ENCODE measurements around the gene POLD2. TPM values are rescaled to one million over a fixed set of nuclear protein-coding genes. Genes with fewer than 3 reads are reported as not detected.
A peak's percentile ranks its signal among the peaks of the same experiment; 100 is the strongest.

Gene POLD2
- total RNA-seq, 2 experiments from 2014 or later: 45.2 to 48.3 TPM

DNA sequence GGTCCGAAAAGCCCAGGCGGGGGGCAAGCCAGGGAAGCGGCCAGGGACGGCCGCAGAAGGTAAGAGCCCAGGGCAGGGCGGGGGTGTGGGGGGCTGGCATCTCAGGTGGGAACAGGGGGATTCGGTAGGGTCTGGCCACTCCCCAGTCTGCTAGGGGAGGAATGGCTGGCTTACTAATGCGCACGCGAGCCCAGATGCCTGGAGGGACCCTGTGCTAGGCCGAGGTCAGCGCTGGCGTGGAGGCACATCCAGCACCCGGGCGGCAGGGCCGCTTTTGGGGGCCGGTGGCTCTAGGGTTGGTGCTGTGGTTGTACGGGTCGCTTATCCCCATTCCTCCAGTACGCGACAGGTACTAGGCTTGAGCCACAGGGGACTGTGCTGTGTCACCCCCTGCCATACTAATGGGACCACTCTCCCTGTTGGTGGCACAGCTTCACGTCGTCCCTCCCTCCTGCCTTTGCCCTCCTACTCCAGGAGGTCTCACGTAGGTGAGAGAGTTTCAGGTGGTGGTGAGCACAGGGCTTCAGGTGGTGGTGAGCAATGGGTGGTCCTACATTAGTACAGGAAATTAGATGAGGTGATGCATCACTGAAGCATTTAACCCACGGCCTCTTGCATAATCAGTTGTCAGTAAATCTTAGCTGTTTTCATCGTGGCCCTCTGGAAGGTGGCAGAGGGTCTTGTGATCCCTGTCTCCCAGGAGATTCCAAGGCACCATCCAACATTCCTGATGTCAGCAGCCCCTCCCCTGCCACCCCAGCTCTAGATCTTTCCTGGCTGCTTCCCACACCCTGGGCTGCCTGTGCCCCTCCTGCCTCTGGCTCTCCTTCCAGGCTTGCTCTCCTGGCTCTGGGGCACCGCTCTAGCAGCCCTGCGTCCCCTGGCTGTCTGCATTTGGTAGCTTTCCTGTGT lies 18.2 kb downstream of the POLD2 start:
- peaks cover 0 to 6% of the 10 kb centered on the region in 2 experiments for H3K27me3 ChIP-seq (ENCODE audit: control insufficient read depth in 1 of 2, insufficient read depth in 2 of 2, low read length in 2 of 2)
- H3K4me1 Mint-ChIP-seq (ENCODE audit: low read depth): peaks cover 16% of the 10 kb centered on the region
- POLR2A ChIA-PET: interaction anchor here (0.9 to 1.2 kb wide), 4 partner anchors 11 to 60 kb away, joined by 3 to 4 read pairs (median 3); partner anchors contain the start of genes DBNL, PGAM2 and POLD2
- intact Hi-C loops (cut with DNase I, micrococcal nuclease): no loop called here
- H3K27ac Mint-ChIP-seq: peak overlapping the region; percentile 69
- TF ChIP-seq, protein P1, sequence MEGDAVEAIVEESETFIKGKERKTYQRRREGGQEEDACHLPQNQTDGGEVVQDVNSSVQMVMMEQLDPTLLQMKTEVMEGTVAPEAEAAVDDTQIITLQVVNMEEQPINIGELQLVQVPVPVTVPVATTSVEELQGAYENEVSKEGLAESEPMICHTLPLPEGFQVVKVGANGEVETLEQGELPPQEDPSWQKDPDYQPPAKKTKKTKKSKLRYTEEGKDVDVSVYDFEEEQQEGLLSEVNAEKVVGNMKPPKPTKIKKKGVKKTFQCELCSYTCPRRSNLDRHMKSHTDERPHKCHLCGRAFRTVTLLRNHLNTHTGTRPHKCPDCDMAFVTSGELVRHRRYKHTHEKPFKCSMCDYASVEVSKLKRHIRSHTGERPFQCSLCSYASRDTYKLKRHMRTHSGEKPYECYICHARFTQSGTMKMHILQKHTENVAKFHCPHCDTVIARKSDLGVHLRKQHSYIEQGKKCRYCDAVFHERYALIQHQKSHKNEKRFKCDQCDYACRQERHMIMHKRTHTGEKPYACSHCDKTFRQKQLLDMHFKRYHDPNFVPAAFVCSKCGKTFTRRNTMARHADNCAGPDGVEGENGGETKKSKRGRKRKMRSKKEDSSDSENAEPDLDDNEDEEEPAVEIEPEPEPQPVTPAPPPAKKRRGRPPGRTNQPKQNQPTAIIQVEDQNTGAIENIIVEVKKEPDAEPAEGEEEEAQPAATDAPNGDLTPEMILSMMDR (IDR thresholded peaks at IDR 0.05): no peak
- H3K36me3 ChIP-seq (ENCODE audit: insufficient read depth, low read length): no peaks in the 10 kb centered on the region
- peak overlapping the region; percentile 87 for H3K4me3 Mint-ChIP-seq
- peak overlapping the region in 1 of 2 donors; percentile 50 for H3K27ac ChIP-seq (ENCODE audit: low read depth in 1 of 2, low read length in 2 of 2)
- H3K4me1 ChIP-seq (ENCODE audit: insufficient read depth, low read length): peaks cover 17% of the 10 kb centered on the region
- peaks cover 5% of the 10 kb centered on the region for H3K36me3 Mint-ChIP-seq (ENCODE audit: low read depth)
- H3K27me3 Mint-ChIP-seq: peaks cover 5% of the 10 kb centered on the region
- CTCF ChIA-PET: interaction anchor here (1.5 kb wide), 1 partner anchor 24 kb away, joined by 3 read pairs; no protein-coding TSS in a partner anchor
- peaks cover 0 to 3% of the 10 kb centered on the region in 2 experiments for H3K9me3 ChIP-seq (ENCODE audit: control insufficient read depth in 1 of 2, insufficient read depth in 1 of 2, low read length in 2 of 2)
- DNase-seq (no peak), ATAC-seq (ENCODE audit: poor library complexity) (peak; percentile 47)
- H3K4me3 ChIP-seq (ENCODE audit: low read length): peak overlapping the region; percentile 45
- H3K9me3 Mint-ChIP-seq: no peaks in the 10 kb centered on the region

DNA sequence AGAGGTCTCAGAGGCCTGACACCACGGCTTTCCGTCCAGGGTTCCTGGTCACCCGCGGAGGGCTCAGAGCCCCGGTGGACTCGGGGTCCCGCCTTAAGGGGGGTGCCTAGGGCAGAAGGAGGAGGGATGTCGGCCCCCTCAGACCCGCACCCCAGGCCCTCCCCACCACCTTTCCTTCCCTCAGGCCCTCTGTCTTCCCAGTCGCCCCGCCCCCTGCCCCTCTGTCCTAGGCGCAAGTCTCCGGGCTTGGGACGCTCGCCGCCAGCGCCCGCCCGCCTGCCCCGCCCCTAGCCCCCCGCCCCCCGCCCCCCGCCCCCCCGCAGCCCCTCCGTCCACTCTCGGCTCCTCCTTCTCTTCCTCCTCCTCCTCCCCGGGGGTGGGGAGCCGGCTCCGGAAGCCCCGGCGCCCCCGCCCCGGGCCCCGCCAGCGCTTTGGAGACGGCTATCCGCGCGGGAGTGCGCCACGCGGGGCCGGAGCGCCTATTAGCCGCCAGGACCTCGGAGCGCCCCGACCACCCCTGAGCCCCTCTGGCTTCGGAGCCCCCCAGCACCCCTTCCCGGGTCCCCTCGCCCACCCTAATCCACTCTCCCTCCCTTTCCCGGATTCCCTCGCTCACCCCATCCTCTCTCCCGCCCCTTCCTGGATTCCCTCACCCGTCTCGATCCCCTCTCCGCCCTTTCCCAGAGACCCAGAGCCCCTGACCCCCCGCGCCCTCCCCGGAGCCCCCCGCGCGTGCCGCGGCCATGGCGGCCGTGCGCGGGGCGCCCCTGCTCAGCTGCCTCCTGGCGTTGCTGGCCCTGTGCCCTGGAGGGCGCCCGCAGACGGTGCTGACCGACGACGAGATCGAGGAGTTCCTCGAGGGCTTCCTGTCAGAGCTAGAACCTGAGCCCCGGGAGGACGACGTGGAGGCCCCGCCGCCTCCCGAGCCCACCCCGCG lies 19.2 kb downstream of the POLD2 start, which contains the start of gene AEBP1:
TSS of gene AEBP1 (plus strand) at position 423 of the 937 bp plus-strand sequence. CDS start at position 744, 321 bp downstream.
- POLR2A ChIA-PET: interaction anchor here (0.9 to 1.2 kb wide), 3 partner anchors 12 to 60 kb away, joined by 3 to 4 read pairs (median 3); partner anchors contain the start of genes DBNL and POLD2
- Histone ChIP-seq H3K4me1 (ENCODE audit: insufficient read depth, low read length) (peaks cover 17% of the 10 kb centered on the region), H3K9me3 (ENCODE audit: control insufficient read depth in 1 of 2, insufficient read depth in 1 of 2, low read length in 2 of 2) (peaks cover 0 to 3% of the 10 kb centered on the region in 2 experiments), H3K4me3 (ENCODE audit: low read length) (peak within 1 kb of the TSS; percentile 45), H3K27ac (ENCODE audit: low read depth in 1 of 2, low read length in 2 of 2) (peak within 1 kb of the TSS in 1 of 2 donors; percentile 50), H3K27me3 (ENCODE audit: control insufficient read depth in 1 of 2, insufficient read depth in 2 of 2, low read length in 2 of 2) (peaks cover 0 to 6% of the 10 kb centered on the region in 2 experiments), H3K36me3 (ENCODE audit: insufficient read depth, low read length) (no peaks in the 10 kb centered on the region)
- Mint-ChIP-seq H3K4me3 (peak within 1 kb of the TSS; percentile 87), H3K4me1 (ENCODE audit: low read depth) (peaks cover 16% of the 10 kb centered on the region), H3K9me3 (no peaks in the 10 kb centered on the region), H3K36me3 (ENCODE audit: low read depth) (peaks cover 3% of the 10 kb centered on the region), H3K27me3 (peaks cover 5% of the 10 kb centered on the region), H3K27ac (peak within 1 kb of the TSS; percentile 69)
- CTCF ChIA-PET: interaction anchor here (1.5 kb wide), 1 partner anchor 23 kb away, joined by 3 read pairs; no protein-coding TSS in a partner anchor
- intact Hi-C loops (cut with DNase I, micrococcal nuclease): no loop called here
- TF ChIP-seq, protein P1 (IDR thresholded peaks at IDR 0.05): no peak
- DNase-seq (peak in 6 of 14 experiments; percentile 23 to 51 (median 41)), ATAC-seq (ENCODE audit: poor library complexity) (peak; percentile 54)

DNA sequence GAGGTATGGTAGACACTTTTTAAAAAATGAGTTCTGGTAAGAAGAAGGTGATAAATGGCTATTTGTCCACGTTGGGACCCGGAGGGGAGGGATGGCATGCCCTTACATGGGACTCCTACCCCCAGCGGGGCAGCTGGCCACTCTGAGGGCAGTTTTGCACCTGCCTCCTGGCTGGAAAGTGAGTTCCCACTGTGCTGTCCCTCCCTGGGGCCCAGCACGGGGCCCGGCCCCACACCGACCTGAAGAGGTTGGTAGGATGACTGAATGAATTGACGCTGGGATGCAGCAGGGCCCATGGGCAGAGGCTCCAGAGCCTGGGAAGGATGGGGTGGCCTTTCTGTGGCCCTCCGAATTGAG lies 19.8 kb downstream of the POLD2 start:
- Mint-ChIP-seq H3K27ac (no peak overlapping the region), H3K9me3 (no peaks in the 10 kb centered on the region), H3K27me3 (peaks cover 5% of the 10 kb centered on the region), H3K4me1 (ENCODE audit: low read depth) (peaks cover 16% of the 10 kb centered on the region), H3K4me3 (peak overlapping the region; percentile 87), H3K36me3 (ENCODE audit: low read depth) (peaks cover 3% of the 10 kb centered on the region)
- ChIA-PET CTCF (interaction anchor here (1.5 kb wide), 1 partner anchor 22 kb away, joined by 3 read pairs; no protein-coding TSS in a partner anchor), POLR2A (no interaction called here)
- Histone ChIP-seq H3K27ac (ENCODE audit: low read depth in 1 of 2, low read length in 2 of 2) (no peak overlapping the region), H3K4me3 (ENCODE audit: low read length) (peak overlapping the region; percentile 14), H3K4me1 (ENCODE audit: insufficient read depth, low read length) (peaks cover 17% of the 10 kb centered on the region), H3K36me3 (ENCODE audit: insufficient read depth, low read length) (no peaks in the 10 kb centered on the region), H3K9me3 (ENCODE audit: control insufficient read depth in 1 of 2, insufficient read depth in 1 of 2, low read length in 2 of 2) (peaks cover 0 to 3% of the 10 kb centered on the region in 2 experiments), H3K27me3 (ENCODE audit: control insufficient read depth in 1 of 2, insufficient read depth in 2 of 2, low read length in 2 of 2) (peaks cover 0 to 6% of the 10 kb centered on the region in 2 experiments)
- intact Hi-C loops (cut with DNase I, micrococcal nuclease): no loop called here
- TF ChIP-seq, protein P1 (IDR thresholded peaks at IDR 0.05): no peak
- DNase-seq (no peak), ATAC-seq (ENCODE audit: poor library complexity) (no peak)

Measured in CD4-positive, alpha-beta T cell (primary cell).